HG02943 (cell line): ENCODE measurements around the gene PRKAR1B.

Experiments used
- ATAC-seq: cut with Tn5 transposase; IDR thresholded peaks from one replicate; pipeline ENCODE4 v1.9.1; 2021; ENCODE audit warnings: mild to moderate bottlenecking, low read depth, moderate library complexity; ENCODE audit not compliant: unreplicated experiment

Gene PRKAR1B

GRCh38 chr7:595621-596010 is 131.5 kb downstream of the PRKAR1B start:
- ATAC-seq: no peak

GRCh38 chr7:594920-595620 is 132.0 kb downstream of the PRKAR1B start:
- ATAC-seq: no peak

GRCh38 chr7:594212-594913 is 132.7 kb downstream of the PRKAR1B start:
- ATAC-seq: no peak

- ATAC-seq: no peak
These were observed 133.6 kb downstream of the PRKAR1B start for GRCh38 chr7:593324-594115.

GRCh38 chr7:591856-592628 is 135.0 kb downstream of the PRKAR1B start:
- no peak for ATAC-seq

GRCh38 chr7:590731-591551 is 136.1 kb downstream of the PRKAR1B start:
- no peak for ATAC-seq

GRCh38 chr7:589781-590575 is 137.1 kb downstream of the PRKAR1B start:
- no peak for ATAC-seq

GRCh38 chr7:587767-588166 is 139.3 kb downstream of the PRKAR1B start:
- no peak for ATAC-seq

- ATAC-seq: no peak
These were observed 140.6 kb downstream of the PRKAR1B start for GRCh38 chr7:586494-586893.

GRCh38 chr7:585873-586272 is 141.2 kb downstream of the PRKAR1B start:
- no peak for ATAC-seq

- no peak for ATAC-seq
These were observed 141.8 kb downstream of the PRKAR1B start for GRCh38 chr7:585229-585711.

- no peak for ATAC-seq
These were observed 142.3 kb downstream of the PRKAR1B start for GRCh38 chr7:584820-585219.

GRCh38 chr7:584122-584465 is 143.0 kb downstream of the PRKAR1B start:
- ATAC-seq: no peak

GRCh38 chr7:583410-584121 is 143.5 kb downstream of the PRKAR1B start:
- no peak for ATAC-seq

GRCh38 chr7:582931-583330 is 144.2 kb downstream of the PRKAR1B start:
- no peak for ATAC-seq

GRCh38 chr7:582081-582835 is 144.8 kb downstream of the PRKAR1B start:
- no peak for ATAC-seq

GRCh38 chr7:578386-578785 is 148.7 kb downstream of the PRKAR1B start:
- no peak for ATAC-seq
